ENCODE results near the gene TNFRSF1B.

The TNFRSF1B gene

DNA sequence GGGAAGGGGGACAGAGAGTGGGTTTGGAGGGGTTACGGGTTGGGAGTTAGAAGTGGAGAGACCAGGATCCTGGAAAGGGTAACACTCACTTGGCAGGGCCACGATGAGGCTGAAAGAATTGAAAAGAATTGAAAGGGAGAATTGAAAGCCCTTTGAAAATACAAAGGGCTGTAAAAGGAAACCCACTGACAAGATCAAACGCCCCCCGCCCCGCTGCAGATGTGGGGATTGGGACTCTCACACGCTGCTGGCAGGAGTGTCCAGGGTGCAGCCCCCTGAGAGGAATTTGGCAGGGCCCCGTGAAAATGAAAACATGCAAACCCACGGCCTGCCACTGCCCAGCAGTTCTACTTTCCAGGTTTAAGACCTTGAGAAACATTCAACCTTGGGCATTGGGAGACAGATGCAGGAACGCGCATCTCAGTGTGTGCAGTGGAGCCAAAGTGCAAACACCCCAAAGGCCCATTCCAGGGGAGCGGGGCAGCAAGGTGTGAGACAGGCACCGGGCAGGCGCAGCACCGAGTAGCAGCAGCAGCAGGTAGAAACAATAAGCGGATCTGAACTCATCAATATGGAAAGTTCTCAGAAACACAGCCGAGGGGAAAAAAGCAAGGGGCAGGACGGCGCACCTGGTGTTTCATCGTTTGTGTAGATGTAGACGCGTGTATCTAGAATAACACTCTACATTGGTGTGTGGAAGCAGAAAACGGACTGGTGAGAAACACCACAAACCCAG, 8.3 kb upstream of the TNFRSF1B start:
- DNase-seq: no peak

DNA sequence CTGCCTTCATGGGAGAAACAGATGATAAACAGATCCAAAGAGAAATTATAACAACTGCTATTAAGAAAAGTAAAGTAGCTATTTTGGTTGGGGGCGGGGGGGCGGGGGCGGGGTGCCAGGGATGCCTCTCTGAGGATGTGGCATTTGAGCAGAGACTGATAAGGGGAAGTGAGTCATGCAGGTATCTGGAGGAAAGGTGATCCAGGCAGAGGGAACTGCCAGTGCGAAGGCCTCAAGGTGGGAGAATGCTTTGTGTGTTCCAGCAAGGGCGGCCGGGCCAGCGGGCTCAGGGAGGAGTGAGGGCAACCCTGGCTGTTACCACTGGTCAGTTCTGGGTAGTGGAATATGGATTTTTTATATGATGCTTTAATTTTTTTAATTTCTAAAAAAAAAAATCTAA, 7.0 kb upstream of the TNFRSF1B start:
- no peak for DNase-seq

DNA sequence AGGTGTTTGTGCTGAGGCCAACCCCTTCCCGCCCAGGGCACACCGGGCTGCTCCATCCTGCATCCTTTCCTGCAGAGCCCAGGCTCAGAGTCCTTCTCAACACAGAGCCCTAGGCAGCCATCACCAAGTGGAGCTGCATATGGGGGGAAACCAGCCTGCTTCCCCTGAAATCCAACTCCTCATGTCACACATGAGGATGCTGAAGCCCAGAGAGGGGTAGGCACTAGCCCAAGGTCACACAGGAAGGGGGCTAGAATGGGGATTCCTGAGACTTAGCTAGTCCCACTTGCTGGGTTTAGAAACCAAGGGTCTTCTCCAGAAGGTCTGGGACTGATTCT, 5.5 kb upstream of the TNFRSF1B start:
- no peak for DNase-seq

DNA sequence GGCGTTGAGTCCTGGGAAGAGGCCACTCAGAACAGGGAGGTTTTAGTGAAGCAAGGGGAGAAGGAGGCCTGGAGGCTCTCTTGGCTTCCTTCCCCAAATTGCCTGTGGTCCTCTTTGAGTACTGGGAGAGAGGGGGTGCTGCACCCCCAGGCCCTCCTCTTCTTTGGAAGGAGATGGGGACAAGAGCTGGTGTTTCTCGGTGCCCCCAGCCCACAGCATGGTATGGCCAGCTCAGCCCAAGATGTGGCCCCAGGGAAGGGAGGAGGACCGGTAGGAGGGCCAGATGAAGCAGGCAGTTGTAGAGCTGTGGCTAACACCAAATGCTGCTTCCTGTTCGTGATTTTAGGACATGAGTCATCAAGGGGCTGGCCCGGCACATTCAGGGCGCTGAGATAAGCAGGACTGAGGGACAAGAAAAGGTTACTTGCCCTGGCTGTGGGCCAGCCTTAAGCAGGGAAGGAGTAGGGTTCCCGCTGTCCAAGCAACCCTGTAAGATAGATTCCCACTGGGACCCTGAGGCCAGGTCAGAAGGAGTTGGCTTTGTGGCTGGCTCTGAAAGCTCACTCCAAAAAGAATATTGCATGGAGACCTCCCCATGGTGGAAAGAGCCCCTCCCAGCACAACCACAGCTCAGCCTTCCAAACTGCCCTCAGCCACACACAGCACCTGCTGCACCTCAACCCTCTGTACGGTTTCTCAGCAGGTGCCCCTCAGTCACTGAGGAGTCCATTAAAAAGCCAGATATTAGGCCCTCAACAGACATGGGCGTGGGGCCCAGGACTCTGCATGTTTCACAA, 4.9 kb upstream of the TNFRSF1B start:
- peak; percentile 91 to 95 (median 93) for DNase-seq

DNA sequence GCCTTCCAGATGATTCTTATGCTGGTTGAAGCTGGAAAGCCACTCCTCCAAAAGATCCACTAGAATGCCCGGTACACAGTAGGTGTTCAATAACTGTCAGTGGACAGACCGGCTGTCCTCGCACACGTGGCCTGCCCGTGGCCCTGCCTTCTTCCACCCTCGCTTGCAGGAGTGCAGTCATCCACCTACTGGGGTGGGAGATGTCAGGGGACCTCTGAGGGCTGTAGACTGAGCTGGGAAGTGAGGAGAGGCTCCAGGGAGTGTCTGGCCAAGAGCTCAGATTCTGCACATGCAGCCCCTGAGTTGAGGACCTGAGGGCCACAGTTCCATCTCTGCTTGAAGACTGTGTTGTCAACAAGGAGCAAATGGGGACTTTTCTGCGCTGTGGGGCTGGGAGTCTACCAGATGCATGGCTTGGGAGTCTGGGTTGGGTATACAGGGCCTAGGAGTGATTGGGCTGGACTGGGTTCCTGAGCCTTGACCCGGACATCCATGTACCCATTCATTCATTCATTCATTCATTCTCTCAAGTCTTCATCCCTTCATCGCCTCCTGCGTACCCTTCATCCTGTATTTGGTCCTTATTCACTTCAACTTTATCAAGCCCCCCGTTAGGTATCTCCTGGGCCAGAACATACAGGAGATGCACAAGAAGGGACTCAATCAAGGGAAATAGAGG, 4.2 kb upstream of the TNFRSF1B start:
- DNase-seq: no peak

DNA sequence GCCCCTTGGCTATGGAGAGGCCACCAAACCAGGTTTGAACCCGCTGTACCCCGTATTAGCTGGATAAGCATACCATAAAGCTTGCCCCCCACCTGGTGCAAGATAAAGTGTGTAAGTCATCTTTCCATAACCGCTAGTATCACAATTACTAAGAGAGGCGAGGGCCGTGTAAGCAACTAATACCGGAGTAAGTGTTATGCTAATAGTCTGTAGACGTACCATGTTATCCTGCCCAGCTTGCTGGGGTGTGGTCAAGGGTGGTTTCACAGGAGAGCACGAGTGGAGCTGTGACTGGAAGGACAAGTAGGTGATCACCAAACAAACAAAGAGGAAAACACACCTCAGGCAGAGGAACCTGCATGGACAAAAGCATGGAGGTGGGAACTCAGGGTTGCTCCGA, 3.6 kb upstream of the TNFRSF1B start:
- no peak for DNase-seq

DNA sequence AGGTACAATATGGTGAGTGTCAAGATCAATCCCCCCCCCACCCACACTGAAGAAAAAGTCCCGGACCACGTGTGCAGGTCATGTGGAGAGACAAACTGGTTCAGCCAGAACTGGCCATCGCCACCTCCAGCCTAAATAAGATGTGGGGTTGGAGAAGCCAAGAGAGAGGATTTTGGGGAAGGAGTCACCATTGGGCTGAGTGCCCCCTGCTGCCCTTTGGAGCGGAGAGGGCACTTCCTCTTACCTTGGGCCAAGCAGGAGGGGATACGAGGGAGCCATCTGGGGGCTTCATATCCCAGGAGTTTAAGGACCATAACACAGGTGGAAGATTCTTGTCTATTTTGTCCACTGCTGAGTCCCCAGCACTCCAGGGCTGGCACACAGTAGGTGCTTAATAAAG, 2.6 kb upstream of the TNFRSF1B start:
- peak in 1 of 3 donors; percentile 37 for DNase-seq

DNA sequence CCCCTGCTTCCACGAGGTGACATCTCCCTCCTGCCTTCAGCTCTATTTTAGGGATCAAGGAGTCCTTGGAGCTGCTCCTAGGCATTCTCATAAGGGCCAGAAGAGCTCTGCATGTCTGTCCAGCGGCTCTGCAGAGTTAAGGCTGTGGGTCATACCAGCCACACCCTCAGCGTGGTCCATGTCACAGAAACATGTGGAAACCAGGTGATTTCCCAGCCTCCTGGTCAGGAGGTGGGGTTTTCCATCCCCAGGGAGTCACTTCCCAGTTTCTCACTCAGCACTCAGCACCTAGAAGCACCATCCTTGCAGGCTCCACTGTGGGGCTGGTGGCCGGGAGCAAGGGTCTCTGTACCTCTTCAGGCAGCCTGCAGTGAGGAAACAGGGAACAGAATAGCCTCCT, 1.4 kb upstream of the TNFRSF1B start:
- DNase-seq: peak; percentile 80 to 86 (median 85)

DNA sequence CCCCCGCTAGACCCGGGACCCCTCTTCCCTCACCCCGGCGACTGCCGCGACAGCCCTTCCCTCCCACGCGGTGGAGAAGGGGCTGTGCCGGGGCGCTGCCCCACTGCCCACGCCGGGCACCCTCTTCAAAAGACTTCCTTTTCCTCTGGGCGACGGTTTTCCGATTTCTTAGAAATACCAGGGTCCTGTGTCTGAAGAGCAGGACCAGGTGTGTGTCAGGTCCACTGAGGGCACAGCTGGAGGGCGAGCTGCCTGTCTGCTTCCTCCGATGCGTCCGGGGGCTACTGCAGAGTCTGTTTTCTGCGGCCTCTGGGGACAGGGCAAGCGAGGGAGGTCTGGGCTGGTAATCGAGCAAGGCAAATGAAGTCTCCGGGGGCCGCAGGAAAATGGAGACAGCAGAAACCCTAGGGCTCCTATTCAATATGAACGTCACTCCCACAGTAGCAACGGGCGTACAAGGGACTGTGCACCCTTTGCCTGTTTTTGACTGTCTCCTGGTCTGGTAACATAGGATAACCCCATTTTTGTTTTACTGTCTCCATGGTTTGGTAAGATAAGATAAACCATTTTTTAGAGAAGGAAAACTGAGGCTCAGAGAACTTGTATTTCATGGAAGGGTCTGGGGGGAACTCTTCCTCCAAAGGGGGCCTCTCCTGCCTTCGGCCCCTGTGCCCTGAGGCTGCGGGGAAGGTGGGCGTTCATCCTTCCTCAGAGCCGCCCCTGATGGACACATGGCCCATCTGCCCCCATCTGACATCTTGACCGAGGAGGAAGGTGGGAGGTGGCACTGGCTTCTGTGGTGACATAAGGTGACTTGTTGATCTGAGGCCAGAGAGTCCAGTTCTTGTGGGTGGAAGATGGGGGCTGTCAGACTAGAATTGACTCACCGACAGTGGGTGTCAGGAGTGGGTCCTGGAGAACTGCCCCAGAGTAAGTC, 970 bp downstream of the TNFRSF1B start:
- peak; percentile 78 to 84 (median 79) for DNase-seq

DNA sequence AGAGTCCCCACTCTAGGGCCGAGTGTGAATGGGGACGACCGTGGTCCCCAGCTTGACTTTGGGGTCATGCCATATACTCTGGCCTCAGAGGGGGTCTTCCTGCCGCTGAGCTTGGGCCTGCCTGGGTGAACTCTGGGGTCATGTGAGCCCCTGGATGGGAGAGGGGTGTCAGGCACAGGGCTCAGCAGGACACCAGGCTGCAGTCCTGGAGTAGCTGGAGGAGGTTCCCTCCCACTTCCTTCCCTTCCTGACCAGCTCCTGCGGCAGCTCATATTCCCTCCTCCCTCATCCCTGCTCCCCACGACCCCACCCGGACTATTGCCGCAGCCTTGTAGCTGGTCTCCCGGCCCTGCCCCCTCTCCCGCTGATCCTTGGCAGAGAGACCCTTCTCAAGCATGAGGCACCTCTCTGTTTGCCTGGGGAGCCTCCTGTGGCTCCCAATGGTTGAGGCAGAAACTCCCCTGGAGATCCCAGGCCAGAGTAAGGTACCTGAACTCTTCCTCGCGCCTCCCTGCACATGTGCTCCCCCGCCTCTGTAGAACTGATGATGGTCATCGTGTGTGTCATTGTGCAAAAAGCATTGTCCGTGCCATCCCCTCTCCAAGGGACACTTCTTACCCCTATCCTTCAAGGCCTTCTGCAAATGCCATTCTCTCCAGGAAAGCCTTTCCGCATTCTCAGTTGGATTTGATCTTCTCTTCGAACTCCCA, 1.8 kb downstream of the TNFRSF1B start:
- DNase-seq: no peak

DNA sequence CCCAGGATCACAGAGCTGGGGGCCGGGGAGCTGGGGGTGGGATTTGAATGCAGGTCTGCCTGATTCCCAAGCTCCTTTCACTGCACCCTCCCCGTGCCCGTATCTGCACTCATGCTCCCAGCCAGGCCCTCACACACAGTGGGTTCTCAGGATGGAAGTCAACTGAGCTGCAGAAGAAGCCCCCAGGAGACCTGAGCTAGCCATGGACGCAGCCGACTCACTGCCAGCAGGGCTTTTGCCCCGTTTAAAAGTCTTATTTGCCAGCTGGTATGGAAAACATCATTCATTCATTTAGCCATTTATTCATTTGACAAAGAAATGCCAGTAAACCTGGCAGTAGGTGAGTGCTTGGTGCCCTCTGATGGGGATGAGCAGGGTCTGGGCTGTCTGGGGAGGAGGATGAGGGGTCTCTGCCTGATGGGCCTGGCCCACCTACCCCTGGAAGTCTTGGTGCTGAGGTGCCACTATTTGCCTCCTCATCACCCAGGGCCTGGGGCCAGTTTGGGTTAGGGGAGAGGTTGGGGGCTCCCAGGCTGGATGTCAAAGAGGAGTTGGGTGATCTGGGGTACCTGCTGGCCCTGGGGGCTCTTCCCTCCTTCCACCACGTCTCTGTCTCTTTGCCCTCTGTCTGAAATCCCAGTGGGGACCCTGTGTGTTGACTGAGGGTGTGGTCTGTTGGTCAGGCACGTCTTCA, 2.8 kb downstream of the TNFRSF1B start:
- no peak for DNase-seq

DNA sequence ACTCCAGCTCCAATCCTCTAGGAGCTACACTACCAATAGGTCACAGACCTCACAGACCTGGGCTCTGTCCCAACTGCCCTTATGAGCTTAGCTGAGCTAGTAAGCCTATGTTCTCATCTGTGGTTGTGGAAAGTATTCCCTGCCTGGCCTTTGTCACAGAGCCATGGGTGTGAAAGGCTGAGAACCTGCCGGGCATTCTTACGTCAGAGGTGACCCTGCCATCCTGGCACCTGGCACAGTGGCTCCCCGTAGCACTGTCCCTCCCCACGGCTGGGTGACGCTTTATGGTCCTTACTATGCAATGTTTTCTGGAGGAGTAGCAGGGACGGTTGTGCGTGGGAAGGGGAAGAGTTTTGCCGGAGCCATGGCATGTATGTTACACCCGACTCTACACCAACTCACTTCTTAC, 3.5 kb downstream of the TNFRSF1B start:
- peak; percentile 47 to 59 (median 55) for DNase-seq

DNA sequence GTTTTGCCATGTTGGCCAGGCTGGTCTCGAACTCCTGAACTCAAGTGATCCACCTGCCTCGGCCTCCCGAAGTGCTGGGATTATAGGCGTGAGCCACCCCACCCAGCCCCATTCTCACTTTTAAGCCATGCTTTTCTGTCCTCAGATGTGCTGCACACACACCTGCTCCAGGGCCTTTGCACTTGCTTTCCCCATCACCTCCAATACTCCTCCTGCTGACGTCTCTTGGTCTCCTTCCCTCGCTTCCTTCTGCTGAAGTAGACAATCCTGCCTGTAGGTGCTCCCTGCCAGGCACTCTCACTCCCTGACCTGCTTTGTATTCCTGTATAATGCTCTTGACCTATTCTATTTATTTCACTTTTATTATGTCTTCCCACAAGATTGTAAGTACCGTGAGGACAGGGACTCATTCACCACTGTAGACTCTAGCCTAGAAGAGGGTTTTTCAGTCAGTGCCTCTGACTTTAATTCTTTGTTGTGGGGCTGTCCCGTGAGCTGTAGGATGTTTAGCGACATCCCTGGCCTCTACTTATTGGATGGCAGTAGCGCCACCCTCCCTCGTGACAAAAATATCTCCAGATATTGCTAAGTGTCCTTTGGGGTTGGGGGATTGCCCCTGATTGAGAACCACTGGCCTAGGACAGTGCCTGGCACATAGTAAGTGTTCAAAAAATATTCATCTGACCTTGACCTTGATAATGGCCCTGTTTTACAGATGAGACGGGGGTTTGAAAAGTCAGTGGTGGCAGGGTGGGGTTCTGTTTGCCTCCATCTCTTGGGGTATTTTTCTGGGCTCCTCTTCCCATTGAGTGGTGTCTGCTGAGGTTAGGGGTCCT, 4.6 kb downstream of the TNFRSF1B start:
- DNase-seq: peak in 2 of 3 donors; percentile 46 to 49

DNA sequence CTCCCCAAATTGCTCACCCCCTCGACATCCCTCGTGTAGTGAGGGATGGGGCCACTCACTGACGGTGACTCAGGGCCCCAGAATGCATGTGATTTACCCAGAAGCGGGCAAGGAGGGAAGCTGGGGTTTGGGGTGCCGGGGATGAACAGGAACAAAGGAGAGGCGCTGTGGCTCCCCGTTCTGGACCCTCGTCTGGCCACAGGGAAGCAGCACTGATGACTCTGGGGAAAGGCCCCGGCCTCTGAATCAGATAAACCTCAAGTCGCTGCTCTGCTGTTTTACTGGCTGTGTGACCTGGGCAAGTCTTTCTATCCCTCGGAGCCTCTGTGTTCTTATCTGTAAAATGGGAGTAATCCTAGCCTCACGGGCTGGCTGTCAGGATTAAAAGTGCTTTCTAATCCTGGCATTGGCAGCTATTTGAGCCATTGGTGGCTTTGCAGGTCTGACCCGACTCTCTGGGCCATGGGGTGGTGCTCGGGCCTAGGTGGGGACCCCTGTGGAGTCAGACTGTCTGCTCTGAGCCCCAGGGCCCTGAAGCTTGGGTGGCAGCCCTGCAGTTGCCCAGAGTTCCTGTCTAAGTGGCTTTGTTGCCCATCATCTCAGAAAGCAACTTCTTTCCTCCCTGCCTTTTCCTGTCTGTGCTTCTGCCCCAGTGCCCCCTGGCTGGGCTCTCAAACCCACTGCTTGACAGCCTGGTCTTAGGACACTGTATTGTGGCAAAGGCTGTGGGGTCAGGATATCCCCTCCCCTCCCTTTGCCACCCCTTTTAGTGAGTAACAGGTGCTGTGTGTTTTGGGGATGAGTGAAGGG, 5.5 kb downstream of the TNFRSF1B start:
- peak; percentile 85 to 92 (median 86) for DNase-seq

DNA sequence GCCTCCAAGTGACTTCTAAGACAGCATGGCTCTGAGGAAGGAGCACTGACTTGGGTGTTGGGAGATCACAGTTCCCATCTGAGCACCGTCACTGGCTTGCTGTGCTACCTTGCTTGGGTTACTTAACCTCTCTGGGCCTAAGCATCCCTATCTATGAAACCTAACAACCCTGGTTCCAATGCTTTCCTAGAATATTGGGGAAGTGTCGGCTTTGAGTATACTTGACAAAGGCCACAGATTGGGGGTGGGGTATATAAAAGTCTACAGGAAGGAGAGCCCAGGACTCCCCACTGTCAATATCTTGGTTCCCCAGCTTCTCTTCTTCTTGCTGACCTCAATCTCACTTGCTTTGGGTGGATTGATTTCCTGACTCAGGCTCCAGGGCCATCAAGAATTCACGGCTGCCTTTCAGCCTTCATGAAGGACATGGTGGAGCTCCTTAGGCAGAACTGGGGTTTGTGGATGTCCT, 6.3 kb downstream of the TNFRSF1B start:
- no peak for DNase-seq

DNA sequence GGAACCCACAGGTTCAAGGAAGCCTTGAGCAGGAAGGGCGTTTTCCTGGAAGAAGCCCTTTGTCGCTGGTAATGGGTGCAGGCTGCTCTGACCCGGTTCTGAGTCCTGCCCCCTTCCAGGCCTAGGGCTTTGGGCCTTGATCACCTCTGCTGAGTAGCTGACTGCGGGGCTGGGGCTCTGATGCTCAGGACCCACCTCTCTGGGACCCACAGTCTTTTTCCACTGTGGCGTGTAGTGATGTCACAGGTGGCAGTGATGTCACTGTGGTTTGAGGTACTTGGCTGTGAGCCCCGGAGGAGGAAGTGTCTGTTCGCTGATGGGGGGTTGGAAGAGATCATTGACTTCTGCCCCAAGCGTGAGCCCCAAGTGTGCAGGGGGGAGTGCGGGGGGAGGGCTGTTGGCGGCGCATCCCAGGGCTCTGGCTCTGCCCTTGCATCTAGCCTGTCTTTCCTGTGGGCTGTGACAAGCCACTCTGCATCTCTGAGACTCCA, 6.9 kb downstream of the TNFRSF1B start:
- DNase-seq: peak; percentile 71 to 77 (median 73)

DNA sequence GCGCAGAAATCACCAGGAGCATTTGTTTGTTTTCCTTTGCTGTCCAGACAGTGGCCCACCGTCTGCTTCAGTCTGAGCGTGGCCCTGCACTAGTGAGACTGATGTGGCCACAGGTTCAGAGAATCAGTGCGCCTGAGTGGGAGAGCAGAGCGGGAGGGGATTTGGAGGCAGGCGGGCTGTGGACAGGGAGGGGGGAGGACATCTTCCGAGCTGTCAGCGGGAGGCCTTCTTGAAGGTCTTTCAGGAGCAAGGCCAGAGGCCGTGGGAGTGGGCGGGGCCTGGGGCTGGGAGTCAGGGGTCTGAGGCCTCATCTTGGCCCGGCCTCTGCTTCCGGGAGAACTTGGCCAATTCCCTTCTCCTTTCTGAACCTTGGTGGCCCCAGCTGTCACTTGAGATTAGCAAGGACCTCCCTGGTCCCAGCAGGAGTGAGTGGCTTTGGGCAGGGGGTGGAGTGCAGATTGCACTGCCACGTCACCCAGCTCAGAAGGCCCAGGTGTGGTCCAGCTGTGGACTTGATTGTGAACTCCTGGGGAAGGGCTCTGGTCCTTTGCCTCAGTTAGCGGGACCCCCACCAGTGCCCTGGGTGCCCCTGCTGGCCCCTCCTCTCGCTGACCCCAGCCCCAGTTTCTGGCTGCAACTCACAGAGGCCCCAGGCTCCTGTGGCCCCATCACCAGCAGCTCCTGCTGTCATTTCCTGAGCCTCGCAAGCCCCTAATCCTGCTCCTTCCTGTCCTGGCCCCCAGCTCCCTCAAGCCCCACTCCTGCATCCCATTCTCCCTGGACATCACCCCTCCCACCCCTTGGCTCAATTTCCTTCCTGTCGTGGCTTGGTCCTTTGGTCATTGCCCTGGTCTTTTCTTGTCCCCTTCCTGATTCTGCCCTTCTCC, 8.4 kb downstream of the TNFRSF1B start:
- peak in 2 of 3 donors; percentile 41 to 52 for DNase-seq

Data from suppressor macrophage treated with lipopolysaccharide for 1 hour (primary cell).